Measurements from ENCODE around the gene MUC16.
A peak's percentile ranks its signal among the peaks of the same experiment; 100 is the strongest.

MUC16 gene

GRCh38 chr19:9000933-9001332, 9.3 kb downstream of the MUC16 start:
- no peak for DNase-seq

GRCh38 chr19:8988204-8988603, 22.0 kb downstream of the MUC16 start:
- DNase-seq, result no peak

GRCh38 chr19:8986296-8986695, 23.9 kb downstream of the MUC16 start:
- no peak for DNase-seq

- peak; percentile 51 for DNase-seq
Measured at GRCh38 chr19:8973501-8974091, 36.6 kb downstream of the MUC16 start.

GRCh38 chr19:8965887-8966286, 44.3 kb downstream of the MUC16 start:
- DNase-seq, result no peak
